CD4-positive, alpha-beta T cell treated with Interleukin-15 for 4 hours (primary cell): ENCODE measurements around the gene WIZ.
"Not testable (repeated sequence)": the region's sequence is repeated elsewhere in the genome, so short reads cannot be mapped to it uniquely, and the experiment has no call there.

Experiments
- DNase-seq: peaks from one replicate; pipeline ENCODE4 v3.0.0-alpha.2; 2020; ENCODE audit warnings: low spot score

Gene WIZ

GRCh38 chr19:15428956-15429824, 20.6 kb downstream of the WIZ start:
- no peak for DNase-seq

DNA sequence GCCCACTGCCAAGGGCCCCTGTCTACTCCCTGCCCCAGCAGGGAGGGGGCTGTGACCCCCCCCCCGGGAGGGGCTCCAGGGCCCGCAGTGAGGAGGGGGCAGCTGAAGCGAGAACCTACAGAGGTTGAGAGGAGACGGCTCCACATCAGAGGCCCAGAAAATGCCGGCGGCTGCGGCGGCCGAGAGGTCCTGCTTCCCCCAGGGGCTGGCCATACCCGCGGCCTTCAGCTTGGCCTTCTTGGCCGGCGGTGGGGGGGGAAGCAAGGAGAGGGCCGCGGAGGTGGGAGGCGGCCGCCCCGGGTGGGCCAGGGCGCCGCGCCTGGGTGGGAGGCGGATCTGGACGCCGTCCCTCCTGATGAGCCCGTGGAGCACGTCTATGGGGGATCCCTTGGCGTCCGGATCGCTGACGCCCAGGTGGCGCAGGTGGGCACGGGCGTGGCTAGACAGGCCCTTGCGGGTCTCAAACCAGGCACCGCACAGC, 21.7 kb downstream of the WIZ start:
- no peak for DNase-seq

GRCh38 chr19:15427350-15427700, 22.4 kb downstream of the WIZ start:
- no peak for DNase-seq

DNA sequence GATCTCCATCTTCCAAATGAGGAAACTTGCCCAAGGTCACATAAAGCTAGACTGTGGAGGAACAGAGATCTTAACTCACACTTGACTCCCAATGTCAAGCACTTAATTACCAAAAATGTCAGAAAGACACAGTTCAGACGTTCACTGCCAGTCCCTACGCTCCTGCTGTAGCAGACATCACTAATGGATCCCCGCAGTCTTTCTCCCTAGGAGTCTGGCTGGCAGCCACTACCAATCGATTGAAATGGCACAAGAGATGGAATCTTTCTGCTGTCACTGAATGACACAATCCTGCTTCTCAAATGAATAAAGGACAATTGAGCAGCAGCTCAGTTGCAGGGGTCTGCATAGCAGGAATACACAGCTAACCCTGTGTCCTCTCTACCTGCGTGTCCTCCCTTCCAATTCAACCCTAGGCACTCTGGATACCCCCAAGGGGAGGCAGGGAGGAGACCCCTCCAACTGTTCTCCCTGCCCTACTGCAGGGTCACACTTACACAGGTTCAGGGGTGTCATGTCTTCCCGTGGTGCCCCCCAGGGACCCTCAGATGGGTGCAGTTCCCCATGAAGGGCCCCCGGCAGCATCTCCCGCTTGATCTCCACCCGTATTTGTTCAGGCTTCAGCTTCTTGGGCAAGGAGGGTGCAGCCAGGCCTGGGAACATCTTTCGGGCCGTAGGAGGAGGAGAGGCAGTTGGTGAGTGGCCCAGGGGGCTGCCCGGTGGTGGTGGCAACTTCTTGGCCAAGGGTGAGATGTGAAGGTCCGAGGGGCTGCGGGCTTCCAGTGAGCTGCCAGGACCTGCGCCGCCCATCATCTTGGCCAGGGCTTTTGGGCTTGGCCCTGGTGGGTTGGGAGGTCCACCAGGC, 23.0 kb downstream of the WIZ start:
- no peak for DNase-seq

DNA sequence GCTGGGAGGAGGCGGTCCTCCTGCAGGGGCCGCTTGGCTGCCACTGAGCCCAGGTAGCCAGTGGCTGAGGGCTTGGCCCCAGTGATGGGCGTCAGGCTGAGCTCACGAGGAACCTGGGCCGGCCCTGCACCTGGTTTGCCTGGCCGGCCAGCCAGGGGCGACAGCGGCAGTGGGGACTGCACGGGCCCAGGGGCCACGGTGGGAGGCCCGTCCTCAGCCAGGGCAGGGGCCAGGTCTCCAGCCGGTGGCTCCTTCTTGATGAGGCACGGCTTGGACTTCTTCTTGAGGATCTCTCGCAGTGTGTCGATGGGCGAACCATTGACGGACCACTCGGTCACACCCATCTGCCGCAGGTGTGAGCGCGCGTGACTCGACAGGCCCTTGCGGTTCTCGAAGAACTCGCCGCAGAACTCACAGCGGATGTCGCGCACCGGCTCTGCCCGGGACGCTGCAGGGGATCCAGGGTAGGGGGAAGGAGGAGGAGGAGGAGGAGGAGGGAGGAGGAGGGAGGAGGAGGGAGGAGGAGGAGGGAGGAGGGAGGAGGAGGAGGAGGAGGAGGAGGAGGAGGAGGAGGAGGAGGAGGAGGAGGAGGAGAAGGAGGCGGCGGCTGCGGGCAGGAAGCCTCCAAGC, 24.3 kb downstream of the WIZ start:
- no peak for DNase-seq

GRCh38 chr19:15424692-15425272, 25.0 kb downstream of the WIZ start:
- DNase-seq, result no peak

DNA sequence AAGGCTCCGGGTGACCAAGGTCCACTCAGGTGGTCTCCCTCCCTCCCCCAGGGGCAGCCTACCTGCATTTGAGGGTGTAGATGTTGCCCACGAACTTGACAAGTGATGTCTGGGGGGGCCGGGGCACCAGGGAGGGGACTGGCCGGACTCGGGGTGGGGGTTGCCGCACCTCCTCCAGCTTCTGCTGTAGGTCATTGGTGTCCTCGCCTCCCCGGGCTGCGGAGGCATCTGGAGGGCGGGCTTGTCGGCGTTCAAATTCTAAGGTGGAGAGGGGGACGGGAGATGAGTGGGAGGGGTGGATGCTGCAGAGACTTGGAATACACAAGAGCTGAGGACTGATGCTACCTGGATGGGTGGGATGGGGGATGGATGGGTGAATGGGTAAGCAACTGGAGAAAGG, 25.6 kb downstream of the WIZ start:
- no peak for DNase-seq

DNA sequence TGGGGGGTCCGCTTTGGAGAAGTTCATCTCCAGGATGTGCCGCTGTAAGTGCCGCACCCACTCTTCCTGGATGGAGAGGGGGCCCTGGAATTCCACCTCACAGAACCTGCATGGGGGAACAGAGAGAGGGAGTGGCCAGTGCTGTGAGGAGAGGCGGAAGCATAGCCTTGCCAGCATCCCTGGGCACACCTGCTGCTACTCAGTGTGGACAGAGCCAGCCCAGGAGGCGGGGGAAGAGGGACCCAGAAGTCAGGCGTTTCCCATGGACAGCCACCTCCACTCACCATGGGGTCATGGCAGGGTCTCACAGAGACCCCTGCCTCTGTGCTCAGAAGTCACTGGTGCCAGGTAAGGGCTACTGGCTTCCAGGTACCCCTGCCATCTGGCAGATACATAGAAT, 26.6 kb downstream of the WIZ start:
- DNase-seq, result no peak

DNA sequence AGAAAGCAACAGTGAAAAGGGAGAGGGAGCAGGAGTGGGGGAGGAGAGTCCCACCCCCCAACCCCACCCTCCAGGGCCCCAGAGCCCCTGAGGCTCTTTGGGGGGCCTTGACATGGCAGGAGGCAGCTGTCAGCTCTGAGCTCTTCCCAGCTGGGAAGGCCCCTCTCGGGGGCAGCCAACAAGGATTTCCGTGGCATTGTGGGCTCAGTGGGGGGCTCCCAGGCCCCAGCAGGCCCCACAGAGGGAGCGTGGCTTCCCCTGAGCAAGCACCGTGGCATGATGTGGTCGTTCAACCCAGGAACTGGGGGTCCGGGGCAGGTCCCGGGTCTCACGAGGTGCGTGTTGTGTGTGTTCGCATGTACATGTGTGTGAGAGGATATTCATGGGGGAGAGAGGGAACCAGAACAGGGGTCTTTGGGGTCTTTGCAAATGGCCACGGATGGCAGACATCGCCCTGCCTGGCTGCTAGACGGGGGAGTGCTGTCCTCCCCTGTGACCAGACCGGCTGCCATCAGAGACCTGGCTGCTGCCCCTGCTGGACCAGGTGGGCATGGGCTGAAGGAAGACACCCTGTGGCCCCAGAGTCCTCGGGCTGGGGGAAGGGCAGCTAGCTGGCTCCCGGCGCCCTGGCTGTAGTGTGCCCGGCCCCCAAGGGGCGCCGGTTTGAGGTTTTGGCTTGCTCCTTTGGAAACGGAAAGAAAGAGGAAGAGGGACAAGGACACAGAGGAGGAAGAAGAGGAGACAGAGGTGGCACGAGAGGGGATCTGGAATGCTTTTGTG, 27.3 kb downstream of the WIZ start:
- DNase-seq, result no peak

GRCh38 chr19:15421721-15422260, 28.0 kb downstream of the WIZ start:
- no peak for DNase-seq

- no peak for DNase-seq
Observed at GRCh38 chr19:15421136-15421695, 28.5 kb downstream of the WIZ start.

DNA sequence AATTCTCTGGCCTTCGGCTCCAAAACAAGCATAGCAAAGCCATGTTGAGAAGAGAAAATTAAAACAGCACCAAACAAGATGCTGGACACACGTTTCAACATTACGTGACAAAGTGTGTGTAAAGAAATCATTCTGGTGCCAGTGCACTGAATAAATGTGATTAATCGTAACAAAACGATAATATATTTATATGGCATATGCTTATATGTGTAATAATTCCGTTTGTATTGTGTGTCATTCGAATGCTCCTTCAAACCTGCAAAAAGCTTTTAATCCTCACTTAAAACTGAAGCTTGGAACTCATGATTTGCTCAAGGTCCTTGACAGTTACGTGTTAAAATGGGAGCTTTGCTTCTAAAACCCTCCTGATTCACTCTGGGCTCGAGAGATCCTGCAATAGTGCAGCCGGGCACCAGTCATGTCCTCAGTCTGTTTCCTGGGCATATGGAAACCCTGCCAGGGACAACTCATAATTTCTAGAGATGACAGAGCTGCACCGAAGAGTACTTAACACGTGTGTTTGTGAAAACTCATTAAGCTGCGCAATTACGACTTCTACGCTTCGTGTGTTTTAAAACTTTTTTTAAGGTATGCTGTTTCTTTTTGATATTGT, 30.2 kb downstream of the WIZ start:
- no peak for DNase-seq

DNA sequence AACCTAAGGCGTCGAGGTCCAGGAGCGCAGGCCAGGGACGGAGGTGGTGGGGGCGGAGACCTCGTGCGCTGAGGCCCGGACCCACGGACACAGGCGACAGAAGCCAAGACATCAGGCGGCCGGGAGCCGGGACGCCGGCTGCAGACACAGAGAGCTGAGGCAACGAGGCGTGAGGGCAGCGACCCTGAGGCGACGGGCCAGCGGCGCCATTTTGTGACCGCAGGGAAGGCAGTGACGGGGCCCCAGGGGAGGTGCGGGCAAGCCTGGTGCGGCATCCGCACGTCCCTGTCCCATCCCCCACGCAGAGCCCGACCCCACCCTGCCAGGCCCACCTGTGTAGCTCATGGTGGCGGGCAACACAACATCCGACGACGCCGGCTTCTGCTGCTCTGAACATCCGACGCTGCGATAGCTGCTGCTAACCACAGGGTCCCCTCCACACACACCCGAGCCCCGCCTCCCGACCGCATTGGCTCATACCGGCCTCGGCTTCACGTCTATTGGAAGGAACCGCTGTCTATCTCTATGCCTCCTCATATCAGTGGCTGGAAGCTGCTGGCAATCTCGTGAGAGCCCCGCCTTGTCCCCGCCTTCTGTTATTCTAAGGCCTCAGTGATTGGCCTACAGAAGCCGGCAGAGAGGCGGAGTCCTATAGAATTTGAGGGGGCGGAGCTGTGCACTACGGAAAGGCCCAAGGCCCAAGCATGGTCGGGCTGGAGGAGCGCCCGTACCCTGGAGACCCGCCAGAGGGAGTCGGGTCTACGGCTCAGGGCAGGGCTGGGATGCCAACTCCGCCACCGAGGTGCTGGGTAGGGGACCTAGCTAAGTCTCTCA, 31.0 kb downstream of the WIZ start, which contains the start of gene AKAP8L:
AKAP8L (minus strand) TSS at position 410 of the 834 bp plus-strand sequence; CDS start at position 345, 65 bp downstream.
- peak; percentile 100 for DNase-seq

DNA sequence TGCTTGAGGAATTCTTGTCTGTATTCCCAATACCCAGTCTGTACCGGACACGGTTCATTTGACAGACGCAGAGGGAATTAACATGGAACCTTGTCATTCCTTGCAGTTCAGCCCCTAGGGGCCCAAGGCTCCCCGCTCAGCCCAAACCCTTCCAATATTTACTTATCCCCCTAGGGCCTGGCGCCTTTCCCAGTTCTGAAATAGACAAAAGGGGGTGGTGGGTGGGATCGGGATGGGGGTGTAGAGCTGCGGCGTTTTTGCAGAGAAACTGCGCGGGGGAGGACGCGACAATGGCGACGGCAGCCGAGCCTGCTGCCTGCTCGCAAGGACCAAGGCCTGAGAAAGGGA, 31.6 kb downstream of the WIZ start:
- DNase-seq, result no peak

DNA sequence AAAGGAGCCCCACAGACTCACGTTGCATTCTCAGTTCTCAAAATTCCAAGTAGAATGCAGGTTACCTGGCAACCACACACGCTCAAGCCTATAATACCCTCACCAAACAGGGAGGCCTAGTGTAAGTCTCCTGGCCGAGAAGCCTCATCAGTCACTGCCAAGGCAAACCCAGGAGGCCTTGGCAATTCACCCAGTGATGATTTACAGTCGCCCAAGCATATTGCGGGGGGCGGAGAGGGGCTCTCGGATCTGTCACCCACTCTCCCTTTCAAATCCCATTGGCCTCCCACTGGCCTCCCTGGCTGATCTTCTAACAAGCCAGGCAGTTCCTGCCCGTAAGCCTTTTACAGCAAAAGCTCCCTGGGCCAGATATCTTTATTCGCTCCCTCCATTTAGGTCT, 32.1 kb downstream of the WIZ start:
- no peak for DNase-seq

GRCh38 chr19:15412832-15413231, 36.9 kb downstream of the WIZ start:
- DNase-seq, result no peak

DNA sequence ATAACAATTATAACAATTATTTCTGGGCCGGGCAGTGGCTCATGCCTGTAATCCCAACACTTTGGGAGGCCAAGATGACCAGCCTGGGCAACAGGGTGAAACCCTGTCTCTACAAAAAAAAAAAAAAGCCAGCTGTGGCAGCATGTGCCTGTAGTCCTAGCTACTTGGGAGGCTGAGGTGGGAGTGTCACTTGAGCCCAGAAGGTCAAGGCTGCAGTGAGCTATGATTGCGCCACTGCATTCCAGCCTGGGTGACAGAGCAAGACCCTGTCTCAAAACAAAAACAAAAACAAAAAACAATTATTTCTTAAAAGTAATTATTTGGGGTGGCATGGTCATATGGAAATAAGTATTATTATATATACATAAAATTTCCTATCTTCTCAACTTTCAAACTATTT, 38.4 kb downstream of the WIZ start:
- DNase-seq, result not testable (repeated sequence)

DNA sequence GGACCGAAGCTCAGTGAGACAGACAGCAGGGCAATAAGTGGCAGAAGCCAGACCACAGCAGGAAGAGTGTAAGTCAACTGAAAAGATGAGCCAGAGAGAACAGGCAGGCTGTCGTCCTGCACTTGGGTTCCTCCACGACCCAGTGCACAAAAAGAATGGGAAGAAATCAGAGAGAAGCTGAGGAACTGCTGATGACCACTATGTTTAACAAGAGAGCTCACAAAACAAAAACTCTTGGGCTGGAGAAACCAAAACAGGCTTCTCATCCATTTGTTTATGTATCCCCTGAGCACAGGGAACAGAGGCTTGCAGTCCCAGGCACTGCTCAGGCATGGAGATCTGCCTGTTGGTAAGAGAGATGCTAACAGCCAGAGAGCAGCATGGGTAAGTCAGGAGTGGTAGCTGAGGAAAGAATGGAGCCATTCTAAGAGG, 45.0 kb downstream of the WIZ start:
- no peak for DNase-seq

DNA sequence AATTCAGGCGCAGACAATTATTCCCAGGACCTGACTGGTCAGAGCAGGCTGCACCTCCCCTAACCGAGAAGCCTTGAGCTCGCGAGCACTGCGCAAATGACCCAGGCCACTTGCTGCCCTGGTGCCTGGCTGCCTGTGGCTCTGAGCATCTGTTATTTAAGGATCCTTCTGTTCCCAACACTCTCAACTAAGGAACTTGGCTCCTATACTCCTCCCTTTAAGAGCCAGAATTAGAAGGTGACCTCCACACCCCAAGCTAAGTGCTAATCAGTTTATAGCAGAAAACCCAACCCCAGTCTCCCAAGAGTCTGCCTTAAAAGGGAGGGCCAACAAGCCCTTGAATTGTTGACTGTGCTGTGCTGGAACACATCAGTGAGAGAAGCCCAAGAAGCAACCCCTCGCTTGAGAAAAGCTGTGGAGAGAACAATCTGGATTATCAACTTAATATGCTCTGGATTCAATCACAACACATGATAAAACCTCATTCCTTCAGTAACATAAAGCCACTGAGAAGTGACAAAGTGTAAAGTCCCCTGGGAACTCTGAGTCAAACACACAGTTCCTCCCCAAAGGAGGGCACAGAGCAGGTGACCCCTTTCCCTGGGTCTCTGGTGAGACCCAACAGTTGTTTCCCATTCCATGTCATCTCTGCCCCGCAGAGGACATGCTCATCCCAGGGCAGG, 45.5 kb downstream of the WIZ start:
- DNase-seq, result no peak
